Dedifferentiated amniotic fluid mesenchymal stem cell (primary cell): Measurements from ENCODE around the gene APOBEC4.

ENCODE experiments used
- DNase-seq: peaks from one replicate; pipeline ENCODE4 v3.0.0-alpha.2; 2016; ENCODE audit errors: extremely low spot score

APOBEC4 gene

DNA sequence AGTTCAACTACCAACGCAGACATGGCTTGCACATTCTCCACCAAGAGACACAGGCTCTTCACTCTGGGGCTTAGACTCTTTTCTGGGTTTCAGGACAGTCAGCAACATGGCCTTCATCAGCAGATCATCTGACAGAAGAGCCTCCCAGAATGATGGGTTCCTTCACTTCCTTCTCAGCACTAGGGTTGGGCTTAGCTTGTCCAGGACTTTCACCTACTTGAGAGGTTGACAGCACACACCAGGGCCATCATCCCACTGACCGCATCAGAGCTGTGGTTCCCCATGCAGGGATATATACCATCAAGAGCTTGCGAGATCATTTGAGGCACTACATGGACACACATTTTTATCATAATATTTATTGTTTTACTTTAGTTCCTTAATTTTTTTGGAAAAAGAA, 52.5 kb downstream of the APOBEC4 start:
- DNase-seq: no peak

DNA sequence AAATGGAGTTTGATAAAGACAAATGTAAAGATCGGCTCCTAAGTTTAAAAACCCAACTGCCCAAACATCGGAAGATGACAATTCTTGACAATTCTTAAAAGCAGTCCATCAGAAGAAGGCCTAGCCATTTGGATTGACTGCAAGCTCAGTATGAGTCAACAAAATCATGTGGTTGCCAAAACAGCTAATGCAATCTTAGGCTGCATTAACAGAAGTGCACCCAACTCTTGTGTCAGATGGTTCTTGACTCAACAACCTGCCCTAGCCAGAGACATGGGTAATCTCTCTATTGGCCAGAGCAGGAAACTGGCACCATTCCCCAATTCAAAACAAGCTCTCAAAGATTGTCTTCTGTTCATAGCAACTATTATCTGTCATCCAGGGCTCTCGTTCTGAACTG, 53.0 kb downstream of the APOBEC4 start:
- no peak for DNase-seq

DNA sequence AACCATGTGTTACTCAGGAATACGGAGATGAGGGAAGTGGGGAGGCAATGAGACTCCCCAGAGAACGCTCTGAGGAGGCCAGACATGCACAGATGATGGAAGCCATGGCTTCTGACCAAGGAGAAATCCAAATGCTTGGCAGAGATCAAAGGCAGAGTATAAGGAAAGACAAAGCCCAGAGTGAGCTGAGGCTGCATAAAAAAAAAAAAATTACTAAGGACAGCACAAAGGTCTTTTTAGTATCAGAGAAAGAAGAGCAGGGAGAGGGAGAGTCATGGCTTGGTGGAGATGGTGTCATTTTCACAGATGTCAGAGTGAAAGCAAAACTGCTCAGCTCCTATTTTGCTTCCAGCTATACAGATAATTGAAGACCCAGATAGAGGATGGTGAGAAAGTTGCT, 54.7 kb downstream of the APOBEC4 start:
- DNase-seq: no peak

DNA sequence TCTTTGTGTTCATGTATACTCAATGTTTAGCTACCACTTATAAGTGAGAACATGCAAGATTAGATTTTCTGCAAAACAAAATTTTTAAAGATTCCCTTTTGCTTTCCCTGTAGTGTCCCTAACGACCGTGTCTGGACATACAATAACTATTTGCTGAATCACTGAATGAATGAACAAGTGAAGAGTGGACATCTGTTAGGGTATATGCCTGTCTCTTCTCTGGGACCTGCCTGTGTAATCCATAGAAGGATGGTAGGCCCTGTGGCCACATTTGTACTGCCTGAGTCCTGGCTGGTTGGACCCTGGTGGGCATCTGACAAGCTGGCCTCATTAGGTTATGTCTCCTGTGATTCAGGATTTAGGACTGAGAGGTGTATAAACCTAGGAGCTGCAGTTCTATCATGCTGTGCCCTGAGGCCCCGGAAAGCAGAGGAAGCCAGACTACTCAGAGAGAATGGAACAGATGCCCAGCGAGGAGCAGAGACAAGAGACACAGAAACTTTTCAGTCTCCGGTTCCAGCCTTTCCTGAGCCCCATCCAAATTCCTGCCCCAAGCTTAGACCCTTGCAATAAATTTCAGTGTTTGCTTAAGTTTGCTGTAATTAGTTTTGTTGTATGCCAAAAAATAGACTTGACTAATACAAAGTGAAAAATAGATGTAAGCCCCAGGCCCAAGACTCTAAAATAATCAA, 55.3 kb downstream of the APOBEC4 start:
- DNase-seq: no peak

DNA sequence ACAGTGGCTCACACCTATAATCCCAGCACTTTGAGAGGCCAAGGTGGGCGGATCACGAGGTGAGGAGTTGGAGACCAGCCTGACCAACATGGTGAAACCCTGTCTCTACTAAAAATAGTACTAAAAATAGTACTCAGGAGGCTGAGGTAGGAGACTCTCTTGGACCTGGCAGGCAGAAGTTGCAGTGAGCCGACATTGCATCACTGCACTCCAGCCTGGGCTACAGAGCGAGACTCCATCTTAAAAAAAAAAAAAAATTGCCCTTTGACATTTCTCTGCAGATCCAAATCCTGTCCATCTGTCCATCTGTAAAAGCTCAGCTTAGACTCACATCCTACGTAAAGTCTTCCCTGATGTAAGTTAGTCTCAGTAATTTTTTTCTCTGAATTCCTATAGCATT, 56.6 kb downstream of the APOBEC4 start:
- DNase-seq: no peak
